ENCODE measurements around the gene LMNTD1.

DNA sequence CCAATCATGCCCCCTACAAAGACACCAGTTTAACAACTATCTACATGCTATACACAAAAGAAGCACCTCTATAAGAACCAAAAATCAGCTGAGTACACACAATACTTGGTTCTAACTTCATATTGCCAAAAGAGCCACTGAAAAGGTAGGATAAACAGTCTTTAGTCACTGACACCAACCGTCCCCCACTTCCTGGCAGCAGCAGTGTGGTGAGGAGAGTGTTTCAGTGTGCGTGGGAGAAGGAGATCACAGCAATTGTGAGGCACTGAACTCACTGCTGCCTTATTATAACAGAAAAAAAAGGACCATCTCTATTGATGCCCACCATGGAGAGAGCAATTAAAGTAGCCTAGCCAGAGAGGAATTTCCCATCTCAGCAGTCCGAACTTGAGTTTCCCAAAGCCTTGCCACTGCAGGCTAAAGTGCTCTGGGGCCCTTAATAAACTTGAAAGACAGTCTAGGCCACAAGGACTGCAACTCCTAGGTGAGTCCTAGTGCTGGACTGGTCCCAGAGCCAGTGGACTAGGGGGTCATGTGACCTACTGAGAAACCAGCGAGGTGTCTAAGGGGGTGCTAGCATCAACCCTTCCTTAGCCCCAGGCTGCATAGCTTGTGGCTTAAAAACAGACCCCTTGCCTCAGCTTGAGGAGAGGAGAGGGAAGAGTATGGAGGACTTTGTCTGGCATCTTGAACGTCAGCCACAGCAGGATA is 37.1 kb upstream of the LMNTD1 start:
- TF ChIP-seq, protein P1, sequence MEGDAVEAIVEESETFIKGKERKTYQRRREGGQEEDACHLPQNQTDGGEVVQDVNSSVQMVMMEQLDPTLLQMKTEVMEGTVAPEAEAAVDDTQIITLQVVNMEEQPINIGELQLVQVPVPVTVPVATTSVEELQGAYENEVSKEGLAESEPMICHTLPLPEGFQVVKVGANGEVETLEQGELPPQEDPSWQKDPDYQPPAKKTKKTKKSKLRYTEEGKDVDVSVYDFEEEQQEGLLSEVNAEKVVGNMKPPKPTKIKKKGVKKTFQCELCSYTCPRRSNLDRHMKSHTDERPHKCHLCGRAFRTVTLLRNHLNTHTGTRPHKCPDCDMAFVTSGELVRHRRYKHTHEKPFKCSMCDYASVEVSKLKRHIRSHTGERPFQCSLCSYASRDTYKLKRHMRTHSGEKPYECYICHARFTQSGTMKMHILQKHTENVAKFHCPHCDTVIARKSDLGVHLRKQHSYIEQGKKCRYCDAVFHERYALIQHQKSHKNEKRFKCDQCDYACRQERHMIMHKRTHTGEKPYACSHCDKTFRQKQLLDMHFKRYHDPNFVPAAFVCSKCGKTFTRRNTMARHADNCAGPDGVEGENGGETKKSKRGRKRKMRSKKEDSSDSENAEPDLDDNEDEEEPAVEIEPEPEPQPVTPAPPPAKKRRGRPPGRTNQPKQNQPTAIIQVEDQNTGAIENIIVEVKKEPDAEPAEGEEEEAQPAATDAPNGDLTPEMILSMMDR (IDR thresholded peaks at IDR 0.05): no peak
- no peak for TF ChIP-seq POLR2A (IDR thresholded peaks at IDR 0.05)
